ENCODE data around the gene RFX7.
"Not testable (repeated sequence)": the region's sequence is repeated elsewhere in the genome, so short reads cannot be mapped to it uniquely, and the experiment has no call there.

Gene RFX7

GRCh38 chr15:56160966-56161365 is 82.7 kb downstream of the RFX7 start:
- Histone ChIP-seq H2BK5ac (ENCODE audit: low read depth, low read length, poor library complexity) (no peak overlapping the region), H2AFZ (ENCODE audit: insufficient read depth, low read length, poor library complexity) (no peak overlapping the region), H2AK5ac (ENCODE audit: low read length) (no peak overlapping the region), H3K4ac (ENCODE audit: low read depth, low read length) (no peak overlapping the region), H3K79me2 (ENCODE audit: control insufficient read depth, insufficient read depth, low read length, poor library complexity) (no peaks in the 10 kb centered on the region), H3K9me3 (ENCODE audit: insufficient read depth, low read depth, low read length) (no peaks in the 10 kb centered on the region), H4K12ac (ENCODE audit: low read depth, low read length) (no peak overlapping the region), H3K14ac (ENCODE audit: low read length) (no peak overlapping the region), H3K79me1 (ENCODE audit: low read length) (no peaks in the 10 kb centered on the region), H3K4me2 (ENCODE audit: low read length) (no peak overlapping the region), H2BK120ac (ENCODE audit: insufficient read depth, low read length, poor library complexity) (no peak overlapping the region), H3K4me1 (ENCODE audit: control insufficient read depth in 1 of 2, insufficient read depth in 2 of 2, low read length in 2 of 2) (peaks cover 0 to 5% of the 10 kb centered on the region in 2 experiments), H4K8ac (ENCODE audit: low read depth, low read length) (no peak overlapping the region), H4K91ac (ENCODE audit: low read depth, low read length) (no peak overlapping the region), H3K23ac (ENCODE audit: low read length) (no peak overlapping the region), H3K18ac (ENCODE audit: low read length) (no peak overlapping the region), H3K9ac (ENCODE audit: low read length) (no peak overlapping the region), H3K27me3 (ENCODE audit: insufficient read depth, low read length) (no peaks in the 10 kb centered on the region), H2BK12ac (ENCODE audit: low read length) (no peak overlapping the region), H3K36me3 (ENCODE audit: control insufficient read depth in 1 of 2, insufficient read depth in 2 of 2, low read length in 2 of 2) (no peaks in the 10 kb centered on the region), H3K27ac (ENCODE audit: low read depth, low read length) (no peak overlapping the region), H3K4me3 (ENCODE audit: low read depth, low read length) (no peak overlapping the region)
- no CpG with 5 or more reads among the region's 1 CpG for WGBS (ENCODE audit: extremely low coverage, insufficient coverage, insufficient read length)
- DNase-seq, result no peak

GRCh38 chr15:56156877-56157276 is 86.8 kb downstream of the RFX7 start:
- Histone ChIP-seq H3K4me1 (ENCODE audit: control insufficient read depth in 1 of 2, insufficient read depth in 2 of 2, low read length in 2 of 2) (no peaks in the 10 kb centered on the region), H4K8ac (ENCODE audit: low read depth, low read length) (no peak overlapping the region), H4K12ac (ENCODE audit: low read depth, low read length) (no peak overlapping the region), H4K91ac (ENCODE audit: low read depth, low read length) (no peak overlapping the region), H3K4me3 (ENCODE audit: low read depth, low read length) (no peak overlapping the region), H3K27me3 (ENCODE audit: insufficient read depth, low read length) (no peaks in the 10 kb centered on the region), H3K9me3 (ENCODE audit: insufficient read depth, low read depth, low read length) (no peaks in the 10 kb centered on the region), H2BK12ac (ENCODE audit: low read length) (no peak overlapping the region), H3K36me3 (ENCODE audit: control insufficient read depth in 1 of 2, insufficient read depth in 2 of 2, low read length in 2 of 2) (peaks cover 0 to 1% of the 10 kb centered on the region in 2 experiments), H2BK5ac (ENCODE audit: low read depth, low read length, poor library complexity) (no peak overlapping the region), H2AFZ (ENCODE audit: insufficient read depth, low read length, poor library complexity) (no peak overlapping the region), H3K9ac (ENCODE audit: low read length) (no peak overlapping the region), H3K4me2 (ENCODE audit: low read length) (no peak overlapping the region), H3K18ac (ENCODE audit: low read length) (no peak overlapping the region), H3K23ac (ENCODE audit: low read length) (no peak overlapping the region), H3K79me1 (ENCODE audit: low read length) (no peaks in the 10 kb centered on the region), H3K79me2 (ENCODE audit: control insufficient read depth, insufficient read depth, low read length, poor library complexity) (no peaks in the 10 kb centered on the region), H3K4ac (ENCODE audit: low read depth, low read length) (no peak overlapping the region), H3K27ac (ENCODE audit: low read depth, low read length) (no peak overlapping the region), H2BK120ac (ENCODE audit: insufficient read depth, low read length, poor library complexity) (no peak overlapping the region), H3K14ac (ENCODE audit: low read length) (no peak overlapping the region), H2AK5ac (ENCODE audit: low read length) (no peak overlapping the region)
- DNase-seq, result no peak
- WGBS (ENCODE audit: extremely low coverage, insufficient coverage, insufficient read length), result no CpG with 5 or more reads among the region's 3 CpGs

GRCh38 chr15:56155278-56155677 is 88.4 kb downstream of the RFX7 start:
- H3K4me3 ChIP-seq (ENCODE audit: low read depth, low read length); H3K27ac ChIP-seq (ENCODE audit: low read depth, low read length); DNase-seq; H4K12ac ChIP-seq (ENCODE audit: low read depth, low read length); H2AFZ ChIP-seq (ENCODE audit: insufficient read depth, low read length, poor library complexity); H3K9me3 ChIP-seq (ENCODE audit: insufficient read depth, low read depth, low read length); H3K14ac ChIP-seq (ENCODE audit: low read length); H3K18ac ChIP-seq (ENCODE audit: low read length); H2BK12ac ChIP-seq (ENCODE audit: low read length); H3K23ac ChIP-seq (ENCODE audit: low read length); H4K8ac ChIP-seq (ENCODE audit: low read depth, low read length); H4K91ac ChIP-seq (ENCODE audit: low read depth, low read length); H3K4me1 ChIP-seq (ENCODE audit: control insufficient read depth in 1 of 2, insufficient read depth in 2 of 2, low read length in 2 of 2); H2AK5ac ChIP-seq (ENCODE audit: low read length); H3K27me3 ChIP-seq (ENCODE audit: insufficient read depth, low read length); H2BK120ac ChIP-seq (ENCODE audit: insufficient read depth, low read length, poor library complexity); H3K4ac ChIP-seq (ENCODE audit: low read depth, low read length); H3K79me1 ChIP-seq (ENCODE audit: low read length); H3K36me3 ChIP-seq (ENCODE audit: control insufficient read depth in 1 of 2, insufficient read depth in 2 of 2, low read length in 2 of 2); H3K4me2 ChIP-seq (ENCODE audit: low read length); H3K79me2 ChIP-seq (ENCODE audit: control insufficient read depth, insufficient read depth, low read length, poor library complexity); H2BK5ac ChIP-seq (ENCODE audit: low read depth, low read length, poor library complexity); H3K9ac ChIP-seq (ENCODE audit: low read length): not testable (repeated sequence)
- WGBS (ENCODE audit: extremely low coverage, insufficient coverage, insufficient read length), result no CpG with 5 or more reads among the region's 10 CpGs

GRCh38 chr15:56154768-56155167 is 88.9 kb downstream of the RFX7 start:
- not testable (repeated sequence) for H4K8ac ChIP-seq (ENCODE audit: low read depth, low read length); H3K18ac ChIP-seq (ENCODE audit: low read length); H3K36me3 ChIP-seq (ENCODE audit: control insufficient read depth in 1 of 2, insufficient read depth in 2 of 2, low read length in 2 of 2); H4K12ac ChIP-seq (ENCODE audit: low read depth, low read length); H3K4me3 ChIP-seq (ENCODE audit: low read depth, low read length); H3K9ac ChIP-seq (ENCODE audit: low read length); H3K9me3 ChIP-seq (ENCODE audit: insufficient read depth, low read depth, low read length); H2AK5ac ChIP-seq (ENCODE audit: low read length); H3K27me3 ChIP-seq (ENCODE audit: insufficient read depth, low read length); H3K4me1 ChIP-seq (ENCODE audit: control insufficient read depth in 1 of 2, insufficient read depth in 2 of 2, low read length in 2 of 2); H4K91ac ChIP-seq (ENCODE audit: low read depth, low read length); DNase-seq; H3K23ac ChIP-seq (ENCODE audit: low read length); H3K14ac ChIP-seq (ENCODE audit: low read length); H3K4ac ChIP-seq (ENCODE audit: low read depth, low read length); H2BK12ac ChIP-seq (ENCODE audit: low read length); H3K79me1 ChIP-seq (ENCODE audit: low read length); H2BK120ac ChIP-seq (ENCODE audit: insufficient read depth, low read length, poor library complexity); H2BK5ac ChIP-seq (ENCODE audit: low read depth, low read length, poor library complexity); H2AFZ ChIP-seq (ENCODE audit: insufficient read depth, low read length, poor library complexity); H3K79me2 ChIP-seq (ENCODE audit: control insufficient read depth, insufficient read depth, low read length, poor library complexity); H3K27ac ChIP-seq (ENCODE audit: low read depth, low read length); H3K4me2 ChIP-seq (ENCODE audit: low read length)
- WGBS (ENCODE audit: extremely low coverage, insufficient coverage, insufficient read length), result no CpG with 5 or more reads among the region's 4 CpGs

All from trophoblast cell (in vitro differentiated cells and primary cell).